GM12874 (cell line): ENCODE data around the gene SMIM35.

Experiments
- CTCF ChIP-seq: IDR thresholded peaks from 2 replicates; pipeline ENCODE4 v1.5.1; 2011; ENCODE audit warnings: low read depth, mild to moderate bottlenecking, control low read depth, low read length, moderate library complexity; ENCODE audit not compliant: insufficient read depth

SMIM35 gene

GRCh38 chr11:118117790-118118601 is 31.2 kb upstream of the SMIM35 start:
- no peak for TF ChIP-seq CTCF

- no peak for TF ChIP-seq CTCF
Measured at GRCh38 chr11:118115048-118115447, 28.3 kb upstream of the SMIM35 start.

- TF ChIP-seq CTCF = no peak
Measured at GRCh38 chr11:118114266-118114665, 27.5 kb upstream of the SMIM35 start.

GRCh38 chr11:118112711-118113430 is 26.1 kb upstream of the SMIM35 start:
- TF ChIP-seq CTCF = no peak

- no peak for TF ChIP-seq CTCF
Measured at GRCh38 chr11:118111744-118112035, 24.9 kb upstream of the SMIM35 start.

GRCh38 chr11:118111019-118111743 is 24.4 kb upstream of the SMIM35 start:
- TF ChIP-seq CTCF = no peak

GRCh38 chr11:118109231-118109630 is 22.5 kb upstream of the SMIM35 start:
- TF ChIP-seq CTCF = no peak
